Measurements from ENCODE around the gene TKT. TPM values are rescaled to one million over a fixed set of nuclear protein-coding genes. Genes with fewer than 3 reads are reported as not detected.

Gene TKT
- total RNA-seq, 4 donors from 2014 or later, result 497 to 698 (median 627) TPM

DNA sequence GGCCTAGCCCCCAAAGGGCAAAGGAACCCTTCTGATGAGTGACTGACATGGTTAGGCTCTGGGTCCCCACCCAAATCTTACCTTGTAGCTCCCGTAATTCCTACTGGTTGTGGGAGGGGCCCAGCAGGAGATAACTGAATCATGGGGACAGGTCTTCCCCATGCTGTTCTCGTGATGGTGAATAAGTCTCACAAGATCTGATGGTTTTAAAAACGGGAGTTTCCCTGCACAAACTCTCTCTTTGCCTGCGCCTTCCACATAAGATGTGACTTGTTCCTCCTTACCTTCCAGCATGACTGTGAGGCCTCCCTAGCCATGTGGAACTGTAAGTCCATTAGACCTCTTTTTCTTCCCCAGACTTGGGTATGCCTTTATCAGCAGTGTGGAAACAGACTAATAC is 16.9 kb downstream of the TKT start:
- TF ChIP-seq POLR2A (IDR thresholded peaks at IDR 0.05), result no peak
- TF ChIP-seq, protein P1, sequence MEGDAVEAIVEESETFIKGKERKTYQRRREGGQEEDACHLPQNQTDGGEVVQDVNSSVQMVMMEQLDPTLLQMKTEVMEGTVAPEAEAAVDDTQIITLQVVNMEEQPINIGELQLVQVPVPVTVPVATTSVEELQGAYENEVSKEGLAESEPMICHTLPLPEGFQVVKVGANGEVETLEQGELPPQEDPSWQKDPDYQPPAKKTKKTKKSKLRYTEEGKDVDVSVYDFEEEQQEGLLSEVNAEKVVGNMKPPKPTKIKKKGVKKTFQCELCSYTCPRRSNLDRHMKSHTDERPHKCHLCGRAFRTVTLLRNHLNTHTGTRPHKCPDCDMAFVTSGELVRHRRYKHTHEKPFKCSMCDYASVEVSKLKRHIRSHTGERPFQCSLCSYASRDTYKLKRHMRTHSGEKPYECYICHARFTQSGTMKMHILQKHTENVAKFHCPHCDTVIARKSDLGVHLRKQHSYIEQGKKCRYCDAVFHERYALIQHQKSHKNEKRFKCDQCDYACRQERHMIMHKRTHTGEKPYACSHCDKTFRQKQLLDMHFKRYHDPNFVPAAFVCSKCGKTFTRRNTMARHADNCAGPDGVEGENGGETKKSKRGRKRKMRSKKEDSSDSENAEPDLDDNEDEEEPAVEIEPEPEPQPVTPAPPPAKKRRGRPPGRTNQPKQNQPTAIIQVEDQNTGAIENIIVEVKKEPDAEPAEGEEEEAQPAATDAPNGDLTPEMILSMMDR (IDR thresholded peaks at IDR 0.05), result no peak
- no peak overlapping the region for H3K4me3 ChIP-seq
- no peaks in the 10 kb centered on the region for H3K9me3 ChIP-seq
- peaks cover 57 to 86% (median 60%) of the 10 kb centered on the region in 3 donors for H3K4me1 ChIP-seq
- intact Hi-C loops (cut with DNase I), result no loop called here
- no peaks in the 10 kb centered on the region for H3K27me3 ChIP-seq
- peaks cover 47 to 90% (median 51%) of the 10 kb centered on the region in 3 donors for H3K36me3 ChIP-seq
- 52 to 69% methylated on average over 4 of the region's 4 CpGs for WGBS, 2 donors
- DNase-seq, result no peak
- peak overlapping the region; percentile 35 to 84 (median 74) for H3K27ac ChIP-seq

- 32 to 71% methylated on average over 2 to 4 of the region's 6 CpGs for WGBS, 2 donors
- H3K4me1 ChIP-seq, result peaks cover 51 to 80% (median 53%) of the 10 kb centered on the region in 3 donors
- H3K27me3 ChIP-seq, result no peaks in the 10 kb centered on the region
- intact Hi-C loops (cut with DNase I), result no loop called here
- no peak for DNase-seq
- TF ChIP-seq POLR2A (IDR thresholded peaks at IDR 0.05), result no peak
- TF ChIP-seq, protein P1 (IDR thresholded peaks at IDR 0.05), result no peak
- peaks cover 52 to 94% (median 56%) of the 10 kb centered on the region in 3 donors for H3K36me3 ChIP-seq
- H3K4me3 ChIP-seq, result no peak overlapping the region
- H3K27ac ChIP-seq, result peak overlapping the region; percentile 35 to 84 (median 74)
- no peaks in the 10 kb centered on the region for H3K9me3 ChIP-seq
These were observed 17.6 kb downstream of the TKT start for GRCh38 chr3:53238051-53238850.

- Histone ChIP-seq H3K9me3 (no peaks in the 10 kb centered on the region), H3K27me3 (no peaks in the 10 kb centered on the region), H3K27ac (peak overlapping the region; percentile 59 to 84 (median 68)), H3K4me1 (peaks cover 34 to 60% (median 35%) of the 10 kb centered on the region in 3 donors), H3K36me3 (peaks cover 54 to 100% (median 64%) of the 10 kb centered on the region in 3 donors), H3K4me3 (no peak overlapping the region)
- intact Hi-C loops (cut with DNase I), result no loop called here
- DNase-seq, result no peak
- WGBS, 2 donors, result 69 to 72% methylated on average over 2 to 5 of the region's 9 CpGs
- TF ChIP-seq, protein P1 (IDR thresholded peaks at IDR 0.05), result no peak
- no peak for TF ChIP-seq POLR2A (IDR thresholded peaks at IDR 0.05)
These were observed 19.5 kb downstream of the TKT start for GRCh38 chr3:53236112-53236841.

DNA sequence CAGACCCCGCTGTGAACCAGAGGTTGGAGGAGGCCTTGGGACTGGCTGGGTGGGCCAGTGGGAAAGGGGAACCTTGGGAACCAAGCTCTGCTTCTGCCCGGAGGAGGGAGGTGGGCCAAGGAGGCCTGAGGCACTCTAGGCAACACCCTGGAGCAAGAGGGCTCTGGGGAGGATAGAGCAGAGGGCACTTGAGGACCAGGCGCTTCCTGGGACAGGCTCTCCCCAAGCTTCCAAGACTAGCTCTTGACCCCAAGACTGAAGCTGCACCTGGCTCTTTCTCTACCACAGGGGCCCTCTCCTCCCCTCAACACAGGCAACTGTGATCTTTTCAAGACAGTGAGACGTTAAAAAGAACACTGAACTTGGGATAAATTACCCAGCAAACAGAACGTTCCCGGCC is 20.3 kb downstream of the TKT start:
- Histone ChIP-seq H3K9me3 (no peaks in the 10 kb centered on the region), H3K36me3 (peaks cover 55 to 100% (median 61%) of the 10 kb centered on the region in 3 donors), H3K4me1 (peaks cover 33 to 53% (median 35%) of the 10 kb centered on the region in 3 donors), H3K4me3 (no peak overlapping the region), H3K27me3 (no peaks in the 10 kb centered on the region), H3K27ac (peak overlapping the region; percentile 59 to 84 (median 68))
- no peak for TF ChIP-seq POLR2A (IDR thresholded peaks at IDR 0.05)
- TF ChIP-seq, protein P1 (IDR thresholded peaks at IDR 0.05), result no peak
- DNase-seq, result no peak
- intact Hi-C loops (cut with DNase I), result no loop called here
- 78 to 93% methylated on average over 2 to 4 of the region's 6 CpGs for WGBS, 2 donors

DNA sequence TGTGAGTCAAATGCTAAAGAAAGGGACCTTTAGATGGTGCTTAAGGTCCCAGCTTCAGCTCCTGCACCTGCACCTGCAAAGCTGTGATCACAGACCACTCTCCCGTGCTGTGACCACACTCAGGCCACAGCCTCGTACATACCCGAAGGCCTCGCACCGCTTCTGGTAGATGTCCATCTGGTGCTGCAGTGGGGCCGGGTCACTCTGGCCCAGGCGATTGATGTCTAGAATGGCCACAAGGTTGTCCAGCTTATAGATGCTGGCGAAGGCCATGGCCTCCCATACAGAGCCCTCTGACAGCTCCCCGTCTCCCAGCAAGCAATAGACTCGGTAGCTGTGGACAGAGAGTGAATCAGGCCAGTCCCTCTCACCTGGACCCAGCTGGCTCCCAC is 21.0 kb downstream of the TKT start:
- WGBS, 2 donors, result 100% methylated on average over 5 to 8 of the region's 10 CpGs
- no peak for DNase-seq
- Histone ChIP-seq H3K4me3 (no peak overlapping the region), H3K9me3 (no peaks in the 10 kb centered on the region), H3K4me1 (peaks cover 32 to 46% (median 33%) of the 10 kb centered on the region in 3 donors), H3K36me3 (peaks cover 61 to 100% (median 62%) of the 10 kb centered on the region in 3 donors), H3K27ac (peak overlapping the region in 2 of 4 donors; percentile 74 to 84), H3K27me3 (no peaks in the 10 kb centered on the region)
- intact Hi-C loops (cut with DNase I), result no loop called here
- no peak for TF ChIP-seq POLR2A (IDR thresholded peaks at IDR 0.05)
- TF ChIP-seq, protein P1 (IDR thresholded peaks at IDR 0.05), result no peak

All from esophagus squamous epithelium (tissue), 5 donors.